K562 (cell line): ENCODE data around the gene TALDO1. TPM values are rescaled to one million over a fixed set of nuclear protein-coding genes. Genes with fewer than 3 reads are reported as not detected.

Experiments
- CREB3 ChIP-seq: fragments of 450-650 bp; conservative IDR thresholded peaks from 2 replicates; pipeline ENCODE4 v1.6.1; 2016; ENCODE audit warnings: missing genetic modification characterization, low read depth, mild to moderate bottlenecking, missing compliant biosample characterization, moderate library complexity
- NCOR1 ChIP-seq: fragments of 450-650 bp; IDR thresholded peaks from 2 replicates; pipeline ENCODE4 v1.6.1; 2016; ENCODE audit warnings: mild to moderate bottlenecking, moderate library complexity
- PHF20 ChIP-seq: fragments of 450-650 bp; IDR thresholded peaks from 2 replicates; pipeline ENCODE4 v1.6.1; 2018; ENCODE audit not compliant: partially characterized antibody
- ZNF436 ChIP-seq: fragments of 250-450, 450-650 bp; sonication (Bioruptor Pico); formaldehyde crosslinking; IDR thresholded peaks from 2 replicates; pipeline ENCODE4 v1.7.0; 2020; ENCODE audit warnings: mild to moderate bottlenecking
- ZNF586 ChIP-seq: fragments of 450-650 bp; formaldehyde crosslinking; conservative IDR thresholded peaks from 2 replicates; pipeline ENCODE4 v1.4.0; 2020; ENCODE audit warnings: mild to moderate bottlenecking, moderate library complexity
- polyA plus RNA-seq, 8 experiments: library from polyadenylated mRNA; depleted of rRNA in 4 of 8; stranded (reverse) in 5 of 8; unstranded in 3 of 8; fragments of >200 nt; fragmentation: Nextera tagmentation in 2 of 8; fragmentation: Illumina TruSeq in 1 of 8; extraction: Ambion mirVana in 2 of 8; extraction: Trizol in 1 of 8; gene quantifications; 2 replicates each; pipeline versions ENCODE4 v1.2.1 to v1.2.3, GENCODE V29; 2011 to 2014; ENCODE audit warnings: inconsistent platforms in 1 of 8, missing spikeins in 1 of 8
- total RNA-seq, 7 experiments: library from RNA; depleted of rRNA in 6 of 7; stranded (reverse); fragments of >200 nt in 6 of 7; fragmentation: Illumina TruSeq in 2 of 7; extraction: Trizol in 2 of 7; gene quantifications; 2 replicates each; pipeline versions ENCODE4 v1.2.1 to v1.2.3, GENCODE V29; 2011 to 2021; ENCODE audit warnings: low replicate concordance in 1 of 7
- TF ChIP-seq, protein P1 (sequence below): sonication (generic); formaldehyde crosslinking; IDR thresholded peaks from 2 replicates; pipeline ENCODE4 v1.8.0; 2023; ENCODE audit warnings: mild to moderate bottlenecking, missing genetic modification reagents
- TF ChIP-seq, protein P2 (sequence below): fragments of 450-650 bp; IDR thresholded peaks from 2 replicates; pipeline ENCODE4 v1.6.1; 2017; ENCODE audit warnings: antibody characterized with exemption

TALDO1 gene
- total and polyA plus RNA-seq, 9 of the 15 experiments (the other 6 are each of a cell fraction or from before 2014, with no cell fraction given), result 260 to 541 (median 441) TPM

DNA sequence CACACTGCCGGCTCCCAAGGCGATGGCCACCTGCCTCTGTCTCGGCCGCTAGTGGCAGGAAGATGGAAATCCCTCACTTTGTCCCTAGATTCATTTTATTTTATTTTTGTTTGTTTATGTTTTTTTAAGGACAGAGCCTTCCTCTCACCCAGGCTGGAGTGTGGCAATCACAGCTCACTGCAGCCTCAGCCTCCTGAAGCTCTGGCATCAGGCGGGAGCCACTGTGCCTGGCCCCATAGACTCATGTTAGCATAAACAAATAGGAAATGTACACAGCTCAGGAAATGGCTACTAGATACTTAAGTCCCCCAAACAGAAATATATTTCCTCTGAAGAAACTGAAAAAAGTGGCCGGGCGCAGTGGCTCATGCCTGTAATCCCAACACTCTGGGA, 48.2 kb upstream of the TALDO1 start (continued):
- TF ChIP-seq, protein P1, sequence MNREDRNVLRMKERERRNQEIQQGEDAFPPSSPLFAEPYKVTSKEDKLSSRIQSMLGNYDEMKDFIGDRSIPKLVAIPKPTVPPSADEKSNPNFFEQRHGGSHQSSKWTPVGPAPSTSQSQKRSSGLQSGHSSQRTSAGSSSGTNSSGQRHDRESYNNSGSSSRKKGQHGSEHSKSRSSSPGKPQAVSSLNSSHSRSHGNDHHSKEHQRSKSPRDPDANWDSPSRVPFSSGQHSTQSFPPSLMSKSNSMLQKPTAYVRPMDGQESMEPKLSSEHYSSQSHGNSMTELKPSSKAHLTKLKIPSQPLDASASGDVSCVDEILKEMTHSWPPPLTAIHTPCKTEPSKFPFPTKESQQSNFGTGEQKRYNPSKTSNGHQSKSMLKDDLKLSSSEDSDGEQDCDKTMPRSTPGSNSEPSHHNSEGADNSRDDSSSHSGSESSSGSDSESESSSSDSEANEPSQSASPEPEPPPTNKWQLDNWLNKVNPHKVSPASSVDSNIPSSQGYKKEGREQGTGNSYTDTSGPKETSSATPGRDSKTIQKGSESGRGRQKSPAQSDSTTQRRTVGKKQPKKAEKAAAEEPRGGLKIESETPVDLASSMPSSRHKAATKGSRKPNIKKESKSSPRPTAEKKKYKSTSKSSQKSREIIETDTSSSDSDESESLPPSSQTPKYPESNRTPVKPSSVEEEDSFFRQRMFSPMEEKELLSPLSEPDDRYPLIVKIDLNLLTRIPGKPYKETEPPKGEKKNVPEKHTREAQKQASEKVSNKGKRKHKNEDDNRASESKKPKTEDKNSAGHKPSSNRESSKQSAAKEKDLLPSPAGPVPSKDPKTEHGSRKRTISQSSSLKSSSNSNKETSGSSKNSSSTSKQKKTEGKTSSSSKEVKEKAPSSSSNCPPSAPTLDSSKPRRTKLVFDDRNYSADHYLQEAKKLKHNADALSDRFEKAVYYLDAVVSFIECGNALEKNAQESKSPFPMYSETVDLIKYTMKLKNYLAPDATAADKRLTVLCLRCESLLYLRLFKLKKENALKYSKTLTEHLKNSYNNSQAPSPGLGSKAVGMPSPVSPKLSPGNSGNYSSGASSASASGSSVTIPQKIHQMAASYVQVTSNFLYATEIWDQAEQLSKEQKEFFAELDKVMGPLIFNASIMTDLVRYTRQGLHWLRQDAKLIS (CRISPR knock-in tag), result no peak
- TF ChIP-seq ZNF436 (no peak), NCOR1 (no peak), PHF20 (no peak), ZNF586 (CRISPR knock-in tag) (no peak), CREB3 (tag) (no peak)
- TF ChIP-seq, protein P2, sequence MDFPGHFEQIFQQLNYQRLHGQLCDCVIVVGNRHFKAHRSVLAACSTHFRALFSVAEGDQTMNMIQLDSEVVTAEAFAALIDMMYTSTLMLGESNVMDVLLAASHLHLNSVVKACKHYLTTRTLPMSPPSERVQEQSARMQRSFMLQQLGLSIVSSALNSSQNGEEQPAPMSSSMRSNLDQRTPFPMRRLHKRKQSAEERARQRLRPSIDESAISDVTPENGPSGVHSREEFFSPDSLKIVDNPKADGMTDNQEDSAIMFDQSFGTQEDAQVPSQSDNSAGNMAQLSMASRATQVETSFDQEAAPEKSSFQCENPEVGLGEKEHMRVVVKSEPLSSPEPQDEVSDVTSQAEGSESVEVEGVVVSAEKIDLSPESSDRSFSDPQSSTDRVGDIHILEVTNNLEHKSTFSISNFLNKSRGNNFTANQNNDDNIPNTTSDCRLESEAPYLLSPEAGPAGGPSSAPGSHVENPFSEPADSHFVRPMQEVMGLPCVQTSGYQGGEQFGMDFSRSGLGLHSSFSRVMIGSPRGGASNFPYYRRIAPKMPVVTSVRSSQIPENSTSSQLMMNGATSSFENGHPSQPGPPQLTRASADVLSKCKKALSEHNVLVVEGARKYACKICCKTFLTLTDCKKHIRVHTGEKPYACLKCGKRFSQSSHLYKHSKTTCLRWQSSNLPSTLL, result no peak
